ENCODE data around the gene STX3.
"Not testable (repeated sequence)": the region's sequence is repeated elsewhere in the genome, so short reads cannot be mapped to it uniquely, and the experiment has no call there.

STX3 gene

DNA sequence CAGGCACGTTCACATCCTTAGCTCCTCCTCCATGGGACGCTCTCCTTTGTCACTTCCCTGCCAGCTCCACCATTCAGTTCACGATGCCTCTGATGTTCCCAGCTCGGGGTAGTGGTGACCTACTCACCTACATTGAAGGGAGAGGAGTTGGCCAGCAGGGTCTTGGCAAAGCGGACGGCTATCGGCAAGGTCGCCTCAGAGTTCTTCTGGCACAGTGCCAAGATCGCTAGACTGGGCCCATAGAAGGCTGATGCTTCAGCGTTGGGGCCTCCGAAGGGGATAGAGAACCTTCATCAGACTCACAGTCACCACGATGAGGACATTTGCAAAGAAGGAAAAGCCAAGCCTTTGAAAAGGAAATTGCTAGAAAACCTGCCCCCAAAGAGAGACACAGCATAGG is 87.1 kb downstream of the STX3 start:
- Histone ChIP-seq H3K27ac (no peak overlapping the region), H3K4me3 (no peak overlapping the region), H3K4me1 (no peaks in the 10 kb centered on the region), H3K27me3 (no peaks in the 10 kb centered on the region), H3K36me3 (no peaks in the 10 kb centered on the region), H3K9me3 (no peaks in the 10 kb centered on the region)
- intact Hi-C loops (cut with DNase I; ENCODE audit: low total_unique reads): no loop called here
- TF ChIP-seq CTCF (IDR thresholded peaks at IDR 0.05): no peak
- DNase-seq: no peak

DNA sequence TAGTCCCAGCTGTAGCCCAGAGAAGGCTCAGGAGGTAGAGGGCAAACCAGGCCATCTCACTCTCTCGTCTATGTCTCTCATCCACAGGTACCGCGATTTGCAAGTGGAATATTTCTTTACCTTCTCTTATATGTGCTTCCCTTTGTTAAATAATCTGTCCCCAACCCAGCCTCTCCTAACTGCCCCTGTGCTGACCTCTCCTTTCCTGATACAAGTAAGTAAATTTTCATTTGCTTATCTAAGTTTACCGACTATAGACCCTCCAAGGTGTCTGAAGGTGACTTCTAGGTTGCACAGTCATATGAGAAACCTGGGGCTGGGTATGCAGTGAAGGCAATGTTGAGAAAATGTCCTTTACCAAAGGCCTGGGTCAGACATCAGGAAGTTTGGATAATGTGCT is 90.2 kb downstream of the STX3 start, which contains the start of gene CBLIF:
TSS of gene CBLIF (minus strand) at position 101 of the 400 bp plus-strand sequence. CDS start at position 55, 46 bp downstream.
- TF ChIP-seq CTCF (IDR thresholded peaks at IDR 0.05): no peak
- intact Hi-C loops (cut with DNase I; ENCODE audit: low total_unique reads): no loop called here
- Histone ChIP-seq H3K27ac (no peak within 1 kb of the TSS), H3K4me1 (no peaks in the 10 kb centered on the region), H3K4me3 (no peak within 1 kb of the TSS), H3K9me3 (no peaks in the 10 kb centered on the region), H3K36me3 (no peaks in the 10 kb centered on the region), H3K27me3 (no peaks in the 10 kb centered on the region)
- DNase-seq: no peak

DNA sequence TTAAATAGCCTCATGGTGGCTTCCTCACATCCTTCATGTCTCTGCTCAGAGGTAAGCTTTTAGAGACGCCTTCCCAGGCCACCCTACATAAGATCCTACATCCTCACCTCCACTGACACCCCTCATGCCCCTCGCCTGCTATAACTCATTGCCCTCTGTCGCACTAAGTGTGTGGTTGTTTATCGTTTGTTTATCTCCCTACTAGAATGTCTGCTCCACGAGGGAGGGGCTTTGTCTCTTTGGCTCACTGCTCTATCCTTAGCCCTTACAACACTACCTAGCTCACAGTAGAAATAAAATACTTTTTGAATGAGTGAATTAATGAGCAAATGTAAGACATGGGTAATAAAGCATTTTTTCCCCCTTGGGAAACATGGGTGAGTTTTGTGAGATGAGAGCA is 91.4 kb downstream of the STX3 start:
- H3K4me3 ChIP-seq: no peak overlapping the region
- H3K27me3 ChIP-seq: no peaks in the 10 kb centered on the region
- TF ChIP-seq CTCF (IDR thresholded peaks at IDR 0.05): no peak
- no peak overlapping the region for H3K27ac ChIP-seq
- no peaks in the 10 kb centered on the region for H3K36me3 ChIP-seq
- H3K4me1 ChIP-seq: no peaks in the 10 kb centered on the region
- DNase-seq: no peak
- no peaks in the 10 kb centered on the region for H3K9me3 ChIP-seq
- intact Hi-C loops (cut with DNase I; ENCODE audit: low total_unique reads): no loop called here

- TF ChIP-seq CTCF (IDR thresholded peaks at IDR 0.05): no peak
These were observed 92.5 kb downstream of the STX3 start for GRCh38 chr11:59847626-59848025.

DNA sequence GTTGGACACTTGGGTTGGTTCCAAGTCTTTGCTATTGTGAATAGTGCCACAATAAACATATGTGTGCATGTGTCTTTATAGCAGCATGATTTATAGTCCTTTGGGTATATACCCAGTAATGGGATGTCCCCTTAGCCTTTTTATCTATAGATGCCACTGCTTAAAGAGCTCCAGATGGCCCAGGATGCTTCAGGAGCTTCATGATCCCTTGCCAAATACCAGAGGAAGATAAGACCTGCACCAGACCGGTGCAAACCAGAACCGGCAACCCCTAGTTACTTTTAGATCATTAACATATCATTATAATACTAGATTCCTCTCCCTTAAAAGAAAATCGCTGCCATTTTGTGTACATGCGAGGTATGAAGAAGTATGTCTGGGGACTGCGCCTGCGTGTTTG is 93.3 kb downstream of the STX3 start:
- H3K4me3 ChIP-seq; H3K27me3 ChIP-seq; H3K4me1 ChIP-seq; H3K9me3 ChIP-seq; H3K36me3 ChIP-seq; intact Hi-C loops (cut with DNase I; ENCODE audit: low total_unique reads); DNase-seq; H3K27ac ChIP-seq: not testable (repeated sequence)

More at GRCh38 chr11:59847626-59848025, 92.5 kb downstream of the STX3 start:
- Histone ChIP-seq H3K36me3 (no peaks in the 10 kb centered on the region), H3K4me3 (no peak overlapping the region), H3K4me1 (no peaks in the 10 kb centered on the region), H3K27me3 (no peaks in the 10 kb centered on the region), H3K9me3 (no peaks in the 10 kb centered on the region), H3K27ac (no peak overlapping the region)
- DNase-seq: no peak
- intact Hi-C loops (cut with DNase I; ENCODE audit: low total_unique reads): no loop called here

GRCh38 chr11:59849129-59849528 is 94.0 kb downstream of the STX3 start:
- no peak overlapping the region for H3K27ac ChIP-seq
- no peak for DNase-seq
- no peaks in the 10 kb centered on the region for H3K27me3 ChIP-seq
- H3K9me3 ChIP-seq: no peaks in the 10 kb centered on the region
- no peaks in the 10 kb centered on the region for H3K4me1 ChIP-seq
- H3K4me3 ChIP-seq: no peak overlapping the region
- intact Hi-C loops (cut with DNase I; ENCODE audit: low total_unique reads): no loop called here
- TF ChIP-seq CTCF (IDR thresholded peaks at IDR 0.05): no peak
- no peaks in the 10 kb centered on the region for H3K36me3 ChIP-seq

DNA sequence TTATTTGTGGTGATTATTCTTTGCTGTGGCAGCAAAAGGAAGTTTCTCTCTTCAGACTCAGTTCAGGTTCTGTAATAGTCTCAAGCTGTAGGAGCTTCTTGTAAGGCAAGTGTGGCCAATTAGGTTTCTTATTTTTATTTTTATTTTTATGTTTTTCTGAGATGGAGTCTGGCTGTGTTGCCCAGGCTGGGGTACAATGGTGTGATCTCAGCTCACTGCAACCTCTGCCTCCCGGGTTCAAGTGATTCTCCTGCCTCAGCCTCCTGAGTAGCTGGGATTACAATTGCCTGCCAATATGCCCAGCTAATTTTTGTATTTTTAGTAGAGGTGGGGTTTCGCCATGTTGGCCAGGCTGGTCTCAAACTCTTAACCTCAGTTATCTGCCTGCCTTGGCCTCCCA is 94.4 kb downstream of the STX3 start:
- not testable (repeated sequence) for H3K27ac ChIP-seq, DNase-seq

GRCh38 chr11:59851416-59851815 is 96.2 kb downstream of the STX3 start:
- H3K9me3 ChIP-seq; H3K4me1 ChIP-seq; H3K36me3 ChIP-seq; H3K27me3 ChIP-seq; DNase-seq; H3K27ac ChIP-seq; intact Hi-C loops (cut with DNase I; ENCODE audit: low total_unique reads); H3K4me3 ChIP-seq: not testable (repeated sequence)

More for the DNA sequence above, 94.4 kb downstream of the STX3 start:
- H3K27me3 ChIP-seq; H3K4me1 ChIP-seq; intact Hi-C loops (cut with DNase I; ENCODE audit: low total_unique reads); H3K36me3 ChIP-seq; H3K4me3 ChIP-seq; H3K9me3 ChIP-seq: not testable (repeated sequence)

Measured in tibial artery (tissue), 4 donors.